Transverse colon (tissue), 4 donors: ENCODE results near the gene BPGM. TPM values are rescaled to one million over a fixed set of nuclear protein-coding genes. Genes with fewer than 3 reads are reported as not detected.

Experiments used
- DNase-seq: peaks from one replicate; pipeline ENCODE4 v3.0.0-alpha.2; 2019
- H3K27ac ChIP-seq, 4 donors: fragments of 200-600 bp; sonication (generic); 2 replicates each; pipeline ENCODE4 v1.5.1; 2016 to 2018; ENCODE audit warnings: inconsistent platforms in 4 of 4
- H3K27me3 ChIP-seq: fragments of 200-600 bp; sonication (generic); 2 replicates; pipeline ENCODE4 v1.5.1; 2017; ENCODE audit warnings: inconsistent platforms
- H3K36me3 ChIP-seq, 4 donors: fragments of 200-600 bp; sonication (generic); 2 replicates each; pipeline ENCODE4 v1.5.1; 2017 to 2019; ENCODE audit warnings: inconsistent platforms in 4 of 4
- H3K4me1 ChIP-seq, 4 donors: fragments of 200-600 bp; sonication (generic); 2 replicates each; pipeline ENCODE4 v1.5.1; 2017 to 2020; ENCODE audit warnings: inconsistent platforms in 4 of 4
- H3K4me3 ChIP-seq, 4 donors: fragments of 200-600 bp; sonication (generic); 1 replicate in 1 of 4; 2 replicates in 3 of 4; pipeline versions ENCODE4 v1.5.1 to v1.6.1; 2017 to 2019; ENCODE audit warnings: inconsistent platforms in 4 of 4
- H3K9me3 ChIP-seq, 2 donors: fragments of 200-600 bp; sonication (generic); 2 replicates each; pipeline ENCODE4 v1.5.1; 2017 to 2019; ENCODE audit warnings: inconsistent platforms in 2 of 2
- CTCF ChIP-seq, 5 experiments: fragments of 200-600 bp in 3 of 5; fragments of 450-650 bp in 2 of 5; sonication (generic) in 3 of 5; IDR thresholded peaks; 1 replicate in 2 of 5; 2 replicates in 3 of 5; pipeline ENCODE4 v1.5.1; 2016 to 2017; ENCODE audit warnings: antibody characterized with exemption in 5 of 5, inconsistent platforms in 3 of 5, mild to moderate bottlenecking in 2 of 5, moderate library complexity in 1 of 5
- EP300 ChIP-seq: sonication (generic); formaldehyde crosslinking; IDR thresholded peaks from one replicate; pipeline ENCODE4 v1.6.1; 2017; ENCODE audit warnings: antibody characterized with exemption, low read depth
- POLR2A ChIP-seq: fragments of 450-650 bp; IDR thresholded peaks from one replicate; pipeline ENCODE4 v1.6.1; 2016; ENCODE audit warnings: antibody characterized with exemption, mild to moderate bottlenecking, moderate library complexity
- POLR2AphosphoS5 ChIP-seq, 3 donors: sonication (generic); formaldehyde crosslinking; IDR thresholded peaks; one replicate each; pipeline ENCODE4 v1.6.1; 2016; ENCODE audit warnings: antibody characterized with exemption in 3 of 3
- WGBS, 2 donors: methylation state at CpG; one replicate each; pipeline ENCODE4 v1.1.5; 2018; ENCODE audit warnings: low coverage in 1 of 2; 5-methylcytosine and 5-hydroxymethylcytosine counted together
- in situ Hi-C, 4 donors: fragments of 200-750 bp; cut with MboI; loops; one replicate each; pipeline versions ENCODE4 v1.15.0 to v1.15.1; 2017; ENCODE audit warnings: low sequenced_read_pairs in 3 of 4, low pct_ligation_motif_present in 1 of 4, low pct_unique_long_range_greater_than_20kb in 1 of 4
- intact Hi-C: fragments of 100-400 bp; cut with DNase I; formaldehyde crosslinking; loops from one replicate; pipeline ENCODE4 v1.15.1; 2023; ENCODE audit warnings: low total_unique reads
- total RNA-seq, 4 donors: library from RNA; depleted of rRNA; stranded (reverse); fragments of >200 nt; gene quantifications; one replicate each; pipeline ENCODE4 v1.1.0, GENCODE V29; 2016

Gene BPGM
- total RNA-seq, 4 donors from 2014 or later = 0.40 to 13.2 (median 7.2) TPM

GRCh38 chr7:134674424-134674823 lies 27.8 kb downstream of the BPGM start:
- in situ Hi-C loops = loop anchor here in 2 of 4 donors (25.0 kb wide), 2 partner anchors 488 to 513 kb away; partner anchors contain the start of gene CYREN (in 1 of the 2)

GRCh38 chr7:134676743-134677142 lies 30.1 kb downstream of the BPGM start:
- 93% methylated on average over 1 of the region's 1 CpG; no CpG with 5 or more reads in 1 of the 2 donors for WGBS, 2 donors

More at GRCh38 chr7:134674424-134674823, 27.8 kb downstream of the BPGM start:
- Histone ChIP-seq H3K4me3 (no peak overlapping the region), H3K27ac (no peak overlapping the region), H3K9me3 (no peaks in the 10 kb centered on the region), H3K36me3 (no peaks in the 10 kb centered on the region), H3K27me3 (no peaks in the 10 kb centered on the region), H3K4me1 (peaks cover 0 to 17% (median 10%) of the 10 kb centered on the region in 4 donors)
- TF ChIP-seq EP300 = no peak
- TF ChIP-seq CTCF (IDR thresholded peaks at IDR 0.05) = no peak
- TF ChIP-seq POLR2AphosphoS5 (IDR thresholded peaks at IDR 0.05) = no peak
- TF ChIP-seq POLR2A = no peak
- intact Hi-C loops = no loop called here
- no peak for DNase-seq

DNA sequence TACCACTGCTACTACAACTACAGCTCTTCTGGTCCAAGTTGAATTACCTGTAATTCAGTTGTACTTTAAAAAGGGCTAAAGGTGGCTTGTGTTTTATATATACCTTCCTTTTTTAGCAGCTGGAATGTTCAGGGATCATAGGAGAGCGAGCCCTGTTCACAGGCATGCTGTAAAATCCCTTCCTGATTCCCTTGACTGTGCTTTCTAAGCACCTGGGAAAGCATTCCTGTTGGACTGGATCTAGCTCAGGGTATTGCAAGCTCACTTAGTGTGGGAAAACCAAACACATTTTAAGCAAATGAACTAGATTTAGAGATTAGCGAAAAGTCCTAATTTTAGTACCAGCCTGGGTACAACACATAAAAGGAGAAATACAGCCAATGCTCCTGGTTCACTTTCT lies 31.5 kb downstream of the BPGM start:
- no peaks in the 10 kb centered on the region for H3K36me3 ChIP-seq
- peaks cover 0 to 12% (median 3%) of the 10 kb centered on the region in 4 donors for H3K4me1 ChIP-seq
- no peaks in the 10 kb centered on the region for H3K27me3 ChIP-seq
- WGBS, 2 donors = 75 to 76% methylated on average over 2 of the region's 2 CpGs
- H3K27ac ChIP-seq = no peak overlapping the region
- no peaks in the 10 kb centered on the region for H3K9me3 ChIP-seq
- intact Hi-C loops (no loop called here), in situ Hi-C loops (loop anchor here in 1 of 4 donors (25.0 kb wide), 2 partner anchors 284 to 484 kb away; partner anchors contain the start of gene CYREN)
- TF ChIP-seq EP300 (no peak), CTCF (IDR thresholded peaks at IDR 0.05) (no peak), POLR2AphosphoS5 (IDR thresholded peaks at IDR 0.05) (no peak), POLR2A (no peak)
- DNase-seq = no peak
- no peak overlapping the region for H3K4me3 ChIP-seq

More at GRCh38 chr7:134676743-134677142, 30.1 kb downstream of the BPGM start:
- DNase-seq = no peak
- intact Hi-C loops (no loop called here), in situ Hi-C loops (loop anchor here in 1 of 4 donors (25.0 kb wide), 2 partner anchors 286 to 486 kb away; partner anchors contain the start of gene CYREN)
- Histone ChIP-seq H3K4me3 (no peak overlapping the region), H3K36me3 (no peaks in the 10 kb centered on the region), H3K9me3 (no peaks in the 10 kb centered on the region), H3K27me3 (no peaks in the 10 kb centered on the region), H3K4me1 (peaks cover 0 to 12% (median 3%) of the 10 kb centered on the region in 4 donors), H3K27ac (no peak overlapping the region)
- TF ChIP-seq EP300 (no peak), POLR2A (no peak), POLR2AphosphoS5 (IDR thresholded peaks at IDR 0.05) (no peak), CTCF (IDR thresholded peaks at IDR 0.05) (no peak)

DNA sequence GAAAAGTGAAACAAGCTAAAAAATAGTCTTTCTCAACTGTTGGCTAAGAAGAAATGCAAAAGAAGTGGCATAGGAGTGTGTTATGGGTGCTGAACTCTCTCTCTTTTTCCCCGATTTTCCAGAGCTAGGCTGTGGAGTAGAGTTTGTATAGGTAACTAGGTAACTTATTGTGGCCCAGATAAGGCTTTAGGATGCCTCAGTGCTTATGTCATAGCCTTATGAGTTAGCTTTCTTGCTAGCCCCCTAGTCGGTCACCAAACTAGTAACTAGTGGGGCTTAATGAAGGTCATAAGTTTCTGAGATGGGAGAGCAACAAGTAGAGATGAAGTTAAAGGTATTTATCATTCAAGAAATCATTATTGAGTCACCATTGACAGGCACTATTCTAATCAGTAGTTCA lies 32.4 kb downstream of the BPGM start:
- no peak for DNase-seq
- Histone ChIP-seq H3K36me3 (no peaks in the 10 kb centered on the region), H3K9me3 (no peaks in the 10 kb centered on the region), H3K4me3 (no peak overlapping the region), H3K27me3 (no peaks in the 10 kb centered on the region), H3K27ac (no peak overlapping the region), H3K4me1 (peaks cover 0 to 12% (median 3%) of the 10 kb centered on the region in 4 donors)
- WGBS, 2 donors = 92 to 95% methylated on average over 2 of the region's 2 CpGs
- intact Hi-C loops (no loop called here), in situ Hi-C loops (loop anchor here in 1 of 4 donors (25.0 kb wide), 2 partner anchors 283 to 483 kb away; partner anchors contain the start of gene CYREN)
- TF ChIP-seq POLR2AphosphoS5 (IDR thresholded peaks at IDR 0.05) = no peak
- no peak for TF ChIP-seq EP300
- no peak for TF ChIP-seq POLR2A
- TF ChIP-seq CTCF (IDR thresholded peaks at IDR 0.05) = no peak
